ENCODE measurements around the gene PLCB2.

PLCB2 gene

GRCh38 chr15:40307421-40308211, at the start of gene PLCB2:
Gene PLCB2, minus strand, starts transcription at chr15:40307935. Its CDS starts 263 bp downstream, at chr15:40307672.
- DNase-seq (ENCODE audit: low read depth in 2 of 2, low spot score in 1 of 2): peak; percentile 24 to 29

GRCh38 chr15:40357246-40357645, 49.5 kb upstream of the PLCB2 start:
- no peak for DNase-seq (ENCODE audit: low read depth in 2 of 2, low spot score in 1 of 2)

GRCh38 chr15:40355976-40356585, 48.3 kb upstream of the PLCB2 start:
- no peak for DNase-seq (ENCODE audit: low read depth in 2 of 2, low spot score in 1 of 2)

GRCh38 chr15:40354408-40355171, 46.9 kb upstream of the PLCB2 start:
- DNase-seq (ENCODE audit: low read depth in 2 of 2, low spot score in 1 of 2): no peak

GRCh38 chr15:40353697-40354096, 46.0 kb upstream of the PLCB2 start:
- DNase-seq (ENCODE audit: low read depth in 2 of 2, low spot score in 1 of 2): no peak

- DNase-seq (ENCODE audit: low read depth in 2 of 2, low spot score in 1 of 2): no peak
These were observed 44.7 kb upstream of the PLCB2 start for GRCh38 chr15:40352281-40352901.

GRCh38 chr15:40349163-40349562, 41.4 kb upstream of the PLCB2 start:
- DNase-seq (ENCODE audit: low read depth in 2 of 2, low spot score in 1 of 2): no peak

GRCh38 chr15:40348474-40348870, 40.7 kb upstream of the PLCB2 start:
- DNase-seq (ENCODE audit: low read depth in 2 of 2, low spot score in 1 of 2): no peak

- DNase-seq (ENCODE audit: low read depth in 2 of 2, low spot score in 1 of 2): no peak
These were observed 40.1 kb upstream of the PLCB2 start for GRCh38 chr15:40347559-40348473.

GRCh38 chr15:40346579-40347558, 39.1 kb upstream of the PLCB2 start:
- DNase-seq (ENCODE audit: low read depth in 2 of 2, low spot score in 1 of 2): no peak

GRCh38 chr15:40345867-40346578, 38.3 kb upstream of the PLCB2 start:
- no peak for DNase-seq (ENCODE audit: low read depth in 2 of 2, low spot score in 1 of 2)

GRCh38 chr15:40345225-40345866, 37.6 kb upstream of the PLCB2 start:
- no peak for DNase-seq (ENCODE audit: low read depth in 2 of 2, low spot score in 1 of 2)

GRCh38 chr15:40344631-40345120, 36.9 kb upstream of the PLCB2 start:
- peak; percentile 44 to 48 for DNase-seq (ENCODE audit: low read depth in 2 of 2, low spot score in 1 of 2)

GRCh38 chr15:40344217-40344616, 36.5 kb upstream of the PLCB2 start:
- DNase-seq (ENCODE audit: low read depth in 2 of 2, low spot score in 1 of 2): no peak

GRCh38 chr15:40343512-40343911, 35.8 kb upstream of the PLCB2 start:
- no peak for DNase-seq (ENCODE audit: low read depth in 2 of 2, low spot score in 1 of 2)

- DNase-seq (ENCODE audit: low read depth in 2 of 2, low spot score in 1 of 2): no peak
These were observed 34.9 kb upstream of the PLCB2 start for GRCh38 chr15:40342416-40343320.
